Upper lobe of left lung (tissue), 4 donors: ENCODE results near the gene CCDC85B.

ENCODE experiments used
- CTCF ChIP-seq, 6 experiments: fragments of 450-650 bp in 4 of 6; fragments of 200-600 bp in 2 of 6; sonication (generic) in 2 of 6; IDR thresholded peaks; one replicate each; pipeline ENCODE4 v1.5.1; 2016 to 2019; ENCODE audit warnings: antibody characterized with exemption in 6 of 6
- POLR2A ChIP-seq, 4 donors: fragments of 450-650 bp; IDR thresholded peaks; one replicate each; pipeline ENCODE4 v1.5.1; 2016 to 2017; ENCODE audit warnings: antibody characterized with exemption in 4 of 4, mild to moderate bottlenecking in 2 of 4

- TF ChIP-seq POLR2A (IDR thresholded peaks at IDR 0.05) (no peak), CTCF (IDR thresholded peaks at IDR 0.05) (no peak)
Observed at GRCh38 chr11:65854852-65855837, 35.3 kb upstream of the CCDC85B start.
